Uterus (tissue), 2 donors: ENCODE results near the gene BSPH1.

Source experiments
- CTCF ChIP-seq, 4 experiments: fragments of 200-600 bp in 2 of 4; fragments of 450-650 bp in 2 of 4; sonication (generic) in 2 of 4; IDR thresholded peaks; one replicate each; pipeline ENCODE4 v1.5.1; 2016 to 2019; ENCODE audit warnings: antibody characterized with exemption in 4 of 4, mild to moderate bottlenecking in 2 of 4, moderate library complexity in 1 of 4
- POLR2A ChIP-seq, 2 donors: fragments of 450-650 bp; IDR thresholded peaks; one replicate each; pipeline ENCODE4 v1.6.1; 2016; ENCODE audit warnings: antibody characterized with exemption in 2 of 2, mild to moderate bottlenecking in 1 of 2, moderate library complexity in 1 of 2

GRCh38 chr19:48030073-48030472 lies 38.1 kb upstream of the BSPH1 start:
- TF ChIP-seq CTCF (IDR thresholded peaks at IDR 0.05) (no peak), POLR2A (IDR thresholded peaks at IDR 0.05) (no peak)
